ENCODE measurements around the gene LCE5A. TPM values are rescaled to one million over a fixed set of nuclear protein-coding genes. Genes with fewer than 3 reads are reported as not detected.

Gene LCE5A
- total RNA-seq, 2 experiments from 2014 or later = not detected

DNA sequence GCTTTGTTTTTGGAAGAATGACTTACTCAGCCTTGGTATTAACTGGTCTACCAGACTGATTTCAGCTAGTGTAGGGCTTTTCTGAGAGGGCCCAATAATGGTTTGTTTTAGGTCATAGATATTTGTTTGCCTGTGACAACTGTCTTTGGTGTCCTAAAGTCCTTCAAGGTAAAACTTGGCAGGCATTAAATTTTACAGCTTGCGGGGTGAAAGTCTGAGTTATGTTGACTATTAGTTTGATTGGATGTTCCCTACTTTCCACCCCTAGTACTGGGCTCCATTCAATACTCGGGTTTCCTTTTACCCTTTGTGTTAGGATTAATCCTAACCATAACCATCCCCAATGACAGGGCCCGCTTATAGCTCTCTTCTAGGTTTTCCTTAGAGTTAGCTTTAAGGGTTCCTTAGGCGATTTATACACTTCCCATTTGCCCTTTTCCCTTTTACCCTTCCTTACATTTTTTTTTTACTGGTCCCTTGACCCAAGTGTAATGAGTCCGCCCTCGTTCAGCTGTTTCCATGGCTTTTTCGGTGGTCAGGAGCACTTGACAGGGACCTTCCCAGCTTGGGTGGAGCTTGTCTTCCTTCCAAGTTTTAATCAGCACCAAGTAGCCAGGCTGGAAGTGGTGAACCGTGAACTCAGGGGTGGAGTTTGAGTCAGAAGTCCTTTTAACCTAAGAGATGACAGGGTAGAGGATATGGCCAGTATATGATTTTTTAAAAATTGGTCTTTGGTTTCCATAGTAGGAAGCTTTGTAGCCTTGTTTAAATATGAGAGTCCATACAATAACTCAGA is 28.5 kb upstream of the LCE5A start:
- H3K4me2 ChIP-seq (ENCODE audit: low read length) = no peak overlapping the region
- H2AFZ ChIP-seq (ENCODE audit: low read length) = no peak overlapping the region
- TF ChIP-seq, protein P1, sequence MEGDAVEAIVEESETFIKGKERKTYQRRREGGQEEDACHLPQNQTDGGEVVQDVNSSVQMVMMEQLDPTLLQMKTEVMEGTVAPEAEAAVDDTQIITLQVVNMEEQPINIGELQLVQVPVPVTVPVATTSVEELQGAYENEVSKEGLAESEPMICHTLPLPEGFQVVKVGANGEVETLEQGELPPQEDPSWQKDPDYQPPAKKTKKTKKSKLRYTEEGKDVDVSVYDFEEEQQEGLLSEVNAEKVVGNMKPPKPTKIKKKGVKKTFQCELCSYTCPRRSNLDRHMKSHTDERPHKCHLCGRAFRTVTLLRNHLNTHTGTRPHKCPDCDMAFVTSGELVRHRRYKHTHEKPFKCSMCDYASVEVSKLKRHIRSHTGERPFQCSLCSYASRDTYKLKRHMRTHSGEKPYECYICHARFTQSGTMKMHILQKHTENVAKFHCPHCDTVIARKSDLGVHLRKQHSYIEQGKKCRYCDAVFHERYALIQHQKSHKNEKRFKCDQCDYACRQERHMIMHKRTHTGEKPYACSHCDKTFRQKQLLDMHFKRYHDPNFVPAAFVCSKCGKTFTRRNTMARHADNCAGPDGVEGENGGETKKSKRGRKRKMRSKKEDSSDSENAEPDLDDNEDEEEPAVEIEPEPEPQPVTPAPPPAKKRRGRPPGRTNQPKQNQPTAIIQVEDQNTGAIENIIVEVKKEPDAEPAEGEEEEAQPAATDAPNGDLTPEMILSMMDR (conservative IDR thresholded peaks at IDR 0.05; ENCODE audit: low read length) = no peak
- no peak for TF ChIP-seq EZH2phosphoT487 (IDR thresholded peaks at IDR 0.05; ENCODE audit: borderline replicate concordance, low read depth, low read length)
- intact Hi-C loops (cut with micrococcal nuclease; ENCODE audit: unreplicated experiment) = no loop called here
- no peak overlapping the region for H3K27ac ChIP-seq (ENCODE audit: low read depth, low read length, poor library complexity, severe bottlenecking)
- H3K4me3 ChIP-seq (ENCODE audit: low read depth, low read length, poor library complexity, severe bottlenecking) = no peak overlapping the region
- POLR2A ChIA-PET = interaction anchor here (0.6 kb wide), 1 partner anchor 48 kb away, joined by 3 read pairs; no protein-coding TSS in a partner anchor
- H4K20me1 ChIP-seq (ENCODE audit: insufficient read depth, low read length) = no peaks in the 10 kb centered on the region
- H3K36me3 ChIP-seq (ENCODE audit: insufficient read depth, low read length) = no peaks in the 10 kb centered on the region
- DNase-seq (ENCODE audit: low spot score) = no peak
- no peaks in the 10 kb centered on the region for H3K79me2 ChIP-seq (ENCODE audit: insufficient read depth, low read depth, low read length)
- no peaks in the 10 kb centered on the region for H3K9me2 ChIP-seq (ENCODE audit: insufficient read depth, low read length)
- H3K4me1 ChIP-seq (ENCODE audit: insufficient read depth, low read length, poor library complexity, severe bottlenecking) = no peaks in the 10 kb centered on the region
- BruUV-seq (replicated peaks) = no TSS peak
- CTCF ChIA-PET (ENCODE audit: unreplicated experiment) = no interaction called here
- H3K9me3 ChIP-seq (ENCODE audit: low read length) = 0 out of 2 replicates have a peak, but pooled peaks cover 2% of the 10 kb centered on the region

DNA sequence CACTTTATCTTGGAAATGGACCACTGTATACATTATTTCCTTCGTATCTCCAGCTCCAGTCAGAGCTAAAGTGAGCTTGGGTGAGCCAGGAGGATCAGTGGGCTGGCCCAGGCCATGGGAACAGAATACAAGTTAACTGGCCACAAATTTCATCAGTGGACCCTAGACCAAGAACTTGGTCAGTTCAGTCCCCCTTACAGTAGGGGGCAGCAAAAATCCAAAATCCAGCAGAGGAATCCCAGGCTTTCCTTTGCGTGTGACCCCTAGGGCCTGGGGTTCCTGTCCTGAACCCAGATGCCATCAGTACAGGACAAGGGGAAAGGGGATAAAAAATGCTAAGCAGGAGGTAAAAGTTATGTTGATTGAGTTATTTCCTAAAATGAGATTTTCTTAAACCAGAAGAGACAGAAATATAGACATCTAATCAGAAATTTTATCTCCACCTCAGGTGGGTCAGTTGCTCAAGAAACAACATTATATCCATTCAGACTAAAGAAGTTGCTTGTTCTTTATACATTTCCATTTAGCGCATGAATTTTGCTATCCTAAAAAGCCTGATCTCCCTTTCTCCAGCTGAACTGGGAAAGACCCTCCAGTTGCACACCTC is 24.1 kb upstream of the LCE5A start:
- H3K9me2 ChIP-seq (ENCODE audit: insufficient read depth, low read length) = no peaks in the 10 kb centered on the region
- no peaks in the 10 kb centered on the region for H4K20me1 ChIP-seq (ENCODE audit: insufficient read depth, low read length)
- H2AFZ ChIP-seq (ENCODE audit: low read length) = no peak overlapping the region
- no peaks in the 10 kb centered on the region for H3K9me3 ChIP-seq (ENCODE audit: low read length)
- no peaks in the 10 kb centered on the region for H3K4me1 ChIP-seq (ENCODE audit: insufficient read depth, low read length, poor library complexity, severe bottlenecking)
- H3K36me3 ChIP-seq (ENCODE audit: insufficient read depth, low read length) = no peaks in the 10 kb centered on the region
- H3K79me2 ChIP-seq (ENCODE audit: insufficient read depth, low read depth, low read length) = no peaks in the 10 kb centered on the region
- ChIA-PET POLR2A (no interaction called here), CTCF (ENCODE audit: unreplicated experiment) (no interaction called here)
- DNase-seq (ENCODE audit: low spot score) = peak; percentile 12
- intact Hi-C loops (cut with micrococcal nuclease; ENCODE audit: unreplicated experiment) = no loop called here
- no peak overlapping the region for H3K4me3 ChIP-seq (ENCODE audit: low read depth, low read length, poor library complexity, severe bottlenecking)
- BruUV-seq (replicated peaks) = no TSS peak
- H3K4me2 ChIP-seq (ENCODE audit: low read length) = no peak overlapping the region
- H3K27ac ChIP-seq (ENCODE audit: low read depth, low read length, poor library complexity, severe bottlenecking) = no peak overlapping the region
- TF ChIP-seq, protein P1 (conservative IDR thresholded peaks at IDR 0.05; ENCODE audit: low read length) = peak; percentile 70
- no peak for TF ChIP-seq EZH2phosphoT487 (IDR thresholded peaks at IDR 0.05; ENCODE audit: borderline replicate concordance, low read depth, low read length)

DNA sequence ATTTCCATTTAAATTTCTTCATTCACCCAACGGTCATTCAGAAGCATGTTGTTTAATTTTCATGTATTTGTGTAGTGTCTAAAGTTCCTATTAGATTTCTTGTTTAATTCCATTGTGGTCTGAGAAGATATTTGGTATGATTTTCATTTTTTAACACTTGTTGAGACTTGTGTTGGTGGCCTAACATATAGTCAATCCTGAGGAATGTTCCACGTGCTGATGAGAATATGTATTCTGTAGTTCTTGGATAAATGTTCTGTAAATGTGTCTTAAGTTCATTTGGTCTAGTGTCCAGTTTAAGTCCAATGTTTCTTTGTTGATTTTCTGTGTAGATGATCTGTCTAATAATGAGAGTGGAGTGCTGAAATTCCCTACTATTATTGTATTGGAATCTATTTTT is 22.7 kb upstream of the LCE5A start:
- no TSS peak for BruUV-seq (replicated peaks)
- TF ChIP-seq, protein P1 (conservative IDR thresholded peaks at IDR 0.05; ENCODE audit: low read length) = no peak
- TF ChIP-seq EZH2phosphoT487 (IDR thresholded peaks at IDR 0.05; ENCODE audit: borderline replicate concordance, low read depth, low read length) = no peak
- no peak overlapping the region for H3K4me2 ChIP-seq (ENCODE audit: low read length)
- no peaks in the 10 kb centered on the region for H3K9me3 ChIP-seq (ENCODE audit: low read length)
- no peaks in the 10 kb centered on the region for H3K79me2 ChIP-seq (ENCODE audit: insufficient read depth, low read depth, low read length)
- H3K27ac ChIP-seq (ENCODE audit: low read depth, low read length, poor library complexity, severe bottlenecking) = no peak overlapping the region
- intact Hi-C loops (cut with micrococcal nuclease; ENCODE audit: unreplicated experiment) = no loop called here
- no peaks in the 10 kb centered on the region for H3K9me2 ChIP-seq (ENCODE audit: insufficient read depth, low read length)
- H2AFZ ChIP-seq (ENCODE audit: low read length) = no peak overlapping the region
- no peaks in the 10 kb centered on the region for H4K20me1 ChIP-seq (ENCODE audit: insufficient read depth, low read length)
- H3K4me3 ChIP-seq (ENCODE audit: low read depth, low read length, poor library complexity, severe bottlenecking) = no peak overlapping the region
- ChIA-PET CTCF (ENCODE audit: unreplicated experiment) (no interaction called here), POLR2A (no interaction called here)
- no peaks in the 10 kb centered on the region for H3K4me1 ChIP-seq (ENCODE audit: insufficient read depth, low read length, poor library complexity, severe bottlenecking)
- H3K36me3 ChIP-seq (ENCODE audit: insufficient read depth, low read length) = no peaks in the 10 kb centered on the region
- no peak for DNase-seq (ENCODE audit: low spot score)

All from OCI-LY7 (cell line).